H1 (cell line): Measurements from ENCODE around the gene PTPRT. TPM values are rescaled to one million over a fixed set of nuclear protein-coding genes. Genes with fewer than 3 reads are reported as not detected.

Experiments used
- CTCF ChIA-PET: fragments of 300-600 bp; sonication (Branson Sonifier 250); formaldehyde crosslinking; loops from one replicate; lab custom pipeline; 2021; ENCODE audit not compliant: partially characterized antibody; lab: Charles Lee
- POLR2A ChIA-PET: fragments of 300-600 bp; sonication (Branson Sonifier 250); formaldehyde crosslinking; loops from one replicate; lab custom pipeline; 2021; ENCODE audit warnings: inconsistent platforms; ENCODE audit not compliant: partially characterized antibody; lab: Charles Lee
- DNase-seq, 2 experiments: peaks; one replicate each; pipeline versions ENCODE4 v3.0.0 to v3.0.0-alpha.2; 2010 to 2022; ENCODE audit warnings: low spot score in 2 of 2, low read depth in 1 of 2, mixed read lengths in 1 of 2
- FAIRE-seq: peaks from 2 replicates; lab custom pipeline; 2011; peaks lifted over from hg19 to GRCh38; lab: Jason Lieb, UNC
- H2AFZ ChIP-seq: 2 replicates; pipeline ENCODE4 v1.8.1; 2012; ENCODE audit warnings: low read length, inconsistent platforms
- H2AK5ac ChIP-seq: 2 replicates; pipeline ENCODE4 v1.6.1; 2013; ENCODE audit warnings: low read depth, low read length
- H2BK120ac ChIP-seq: replicated peaks from 2 replicates; pipeline ENCODE3; 2013; ENCODE audit warnings: low read depth, low read length, inconsistent platforms
- H2BK12ac ChIP-seq: 2 replicates; pipeline ENCODE4 v1.6.1; 2013; ENCODE audit warnings: low read depth, low read length
- H2BK15ac ChIP-seq: 2 replicates; pipeline ENCODE4 v1.6.1; 2013; ENCODE audit warnings: low read length
- H2BK20ac ChIP-seq: 2 replicates; pipeline ENCODE4 v1.6.1; 2013; ENCODE audit warnings: low read length
- H2BK5ac ChIP-seq: 2 replicates; pipeline ENCODE4 v1.6.1; 2013; ENCODE audit warnings: low read depth, low read length
- H3K14ac ChIP-seq: 2 replicates; pipeline ENCODE4 v1.6.1; 2013; ENCODE audit warnings: inconsistent platforms; ENCODE audit not compliant: insufficient read length
- H3K18ac ChIP-seq: 2 replicates; pipeline ENCODE4 v1.6.1; 2013; ENCODE audit warnings: low read length; ENCODE audit errors: extremely low read depth
- H3K23ac ChIP-seq: 2 replicates; pipeline ENCODE4 v1.6.1; 2013; ENCODE audit warnings: inconsistent platforms; ENCODE audit not compliant: insufficient read length
- H3K23me2 ChIP-seq: 2 replicates; pipeline ENCODE4 v1.6.1; 2013; ENCODE audit warnings: low read depth, low read length
- H3K27ac ChIP-seq: 2 replicates; pipeline ENCODE4 v1.6.1; 2011; ENCODE audit warnings: low read depth, low read length, inconsistent platforms
- H3K27me3 ChIP-seq, 4 experiments: replicated peaks in 1 of 4; 1 replicate in 1 of 4; 2 replicates in 3 of 4; pipeline versions ENCODE4 v1.6.1 to v1.8.1; 2011 to 2013; ENCODE audit warnings: low read length in 3 of 4, mild to moderate bottlenecking in 3 of 4, inconsistent platforms in 2 of 4, mixed read lengths in 2 of 4, moderate library complexity in 1 of 4; ENCODE audit not compliant: control insufficient read depth in 3 of 4, insufficient read depth in 3 of 4; ENCODE audit errors: extremely low read depth in 1 of 4
- H3K36me3 ChIP-seq, 4 experiments: 2 replicates each; pipeline versions ENCODE4 v1.6.1 to v1.8.1; 2011 to 2013; ENCODE audit warnings: mild to moderate bottlenecking in 4 of 4, low read length in 3 of 4, moderate library complexity in 2 of 4, control low read depth in 1 of 4, inconsistent platforms in 1 of 4; ENCODE audit not compliant: insufficient read depth in 4 of 4, control insufficient read depth in 2 of 4
- H3K4ac ChIP-seq: replicated peaks from 2 replicates; pipeline ENCODE3; 2013; ENCODE audit warnings: low read length, low read depth, mixed read lengths, inconsistent platforms; ENCODE audit not compliant: insufficient read length
- H3K4me1 ChIP-seq, 4 experiments: replicated peaks in 1 of 4; 1 replicate in 1 of 4; 2 replicates in 3 of 4; pipeline versions ENCODE4 v1.6.1 to v1.8.1; 2011 to 2013; ENCODE audit warnings: low read length in 3 of 4, inconsistent platforms in 2 of 4, mixed read lengths in 1 of 4; ENCODE audit not compliant: insufficient read depth in 4 of 4, control insufficient read depth in 3 of 4
- H3K4me2 ChIP-seq, 2 experiments: 2 replicates each; pipeline versions ENCODE4 v1.6.1 to v1.8.1; 2011 to 2013; ENCODE audit warnings: low read depth in 2 of 2, low read length in 2 of 2, control low read depth in 1 of 2, inconsistent platforms in 1 of 2, mild to moderate bottlenecking in 1 of 2; ENCODE audit not compliant: insufficient read depth in 1 of 2
- H3K4me3 ChIP-seq, 4 experiments: fragments of 200-600, 300-600 bp in 1 of 4; sonication (generic), shearing (Covaris generic), sonication (Bioruptor Twin) in 1 of 4; 2 replicates each; pipeline versions ENCODE4 v1.5.1 to v1.8.1; 2011 to 2016; ENCODE audit warnings: low read length in 4 of 4, low read depth in 3 of 4, control low read depth in 2 of 4, inconsistent platforms in 2 of 4, mild to moderate bottlenecking in 2 of 4, mixed read lengths in 1 of 4, moderate library complexity in 1 of 4; ENCODE audit not compliant: insufficient read depth in 2 of 4; ENCODE audit errors: extremely low read depth in 1 of 4
- H3K56ac ChIP-seq: replicated peaks from 2 replicates; pipeline ENCODE3; 2013; ENCODE audit warnings: low read depth, mild to moderate bottlenecking, mixed read lengths, low read length, inconsistent platforms; ENCODE audit not compliant: insufficient read length
- H3K79me1 ChIP-seq: 2 replicates; pipeline ENCODE4 v1.6.1; 2013; ENCODE audit warnings: low read depth, low read length, control low read depth
- H3K79me2 ChIP-seq, 2 experiments: 2 replicates each; pipeline versions ENCODE4 v1.6.1 to v1.8.1; 2012 to 2013; ENCODE audit warnings: low read length in 2 of 2, mild to moderate bottlenecking in 2 of 2, inconsistent platforms in 1 of 2; ENCODE audit not compliant: insufficient read depth in 2 of 2, control insufficient read depth in 1 of 2
- H3K9ac ChIP-seq, 4 experiments: replicated peaks in 1 of 4; 1 replicate in 1 of 4; 2 replicates in 3 of 4; pipeline versions ENCODE4 v1.6.1 to v1.8.1; 2011 to 2013; ENCODE audit warnings: low read depth in 3 of 4, low read length in 3 of 4, control low read depth in 2 of 4, mild to moderate bottlenecking in 2 of 4, moderate library complexity in 2 of 4, inconsistent platforms in 1 of 4; ENCODE audit errors: extremely low read depth in 1 of 4
- H3K9me3 ChIP-seq, 2 experiments: 2 replicates each; pipeline versions ENCODE4 v1.6.1 to v1.8.1; 2012 to 2013; ENCODE audit warnings: mild to moderate bottlenecking in 2 of 2, moderate library complexity in 2 of 2, control low read depth in 1 of 2, inconsistent platforms in 1 of 2, low read depth in 1 of 2, low read length in 1 of 2, mixed read lengths in 1 of 2; ENCODE audit not compliant: insufficient read depth in 2 of 2
- H4K20me1 ChIP-seq, 2 experiments: replicated peaks in 1 of 2; 2 replicates each; pipeline versions ENCODE3 to v1.8.1; 2011 to 2013; ENCODE audit warnings: inconsistent platforms in 2 of 2, low read length in 2 of 2, mild to moderate bottlenecking in 1 of 2; ENCODE audit not compliant: insufficient read depth in 2 of 2, control insufficient read depth in 1 of 2
- H4K5ac ChIP-seq: 2 replicates; pipeline ENCODE4 v1.6.1; 2013; ENCODE audit warnings: low read length, low read depth, mixed read lengths, inconsistent platforms; ENCODE audit not compliant: insufficient read length
- H4K8ac ChIP-seq: 2 replicates; pipeline ENCODE4 v1.8.0; 2013; ENCODE audit warnings: mild to moderate bottlenecking, moderate library complexity, low read length, inconsistent platforms; ENCODE audit not compliant: insufficient read depth; ENCODE audit errors: extremely low read depth
- H4K91ac ChIP-seq: replicated peaks from 2 replicates; pipeline ENCODE3; 2013; ENCODE audit warnings: low read length, mixed read lengths, inconsistent platforms; ENCODE audit not compliant: insufficient read length
- RAD21 ChIP-seq, 2 experiments: IDR thresholded peaks in 1 of 2; conservative IDR thresholded peaks in 1 of 2; 2 replicates each; pipeline ENCODE4 v1.6.1; 2011; ENCODE audit warnings: low read depth in 2 of 2, low read length in 2 of 2, improper control_type of control experiment in 1 of 2, inconsistent platforms in 1 of 2, mild to moderate bottlenecking in 1 of 2, moderate library complexity in 1 of 2
- WGBS, 2 experiments: shearing (Covaris generic) in 1 of 2; methylation state at CpG; one replicate each; pipeline versions ENCODE4 v1.1.6 to v1.1.7; 2013 to 2015; ENCODE audit warnings: low lambda C conversion rate in 2 of 2, mixed read lengths in 2 of 2, inconsistent platforms in 1 of 2, low coverage in 1 of 2, missing lambda C conversion rate in 1 of 2; ENCODE audit not compliant: insufficient replicate concordance in 2 of 2, insufficient coverage in 1 of 2, insufficient read length in 1 of 2; ENCODE audit errors: extremely low coverage in 1 of 2, missing lambda C conversion rate in 1 of 2; 5-methylcytosine and 5-hydroxymethylcytosine counted together
- polyA plus RNA-seq, 7 experiments: library from polyadenylated mRNA; depleted of rRNA in 3 of 7; stranded (reverse) in 5 of 7; unstranded in 2 of 7; fragments of >200 nt in 5 of 7; fragments of 200-250 nt in 2 of 7; gene quantifications; 1 replicate in 5 of 7; 2 replicates in 1 of 7; 4 replicates in 1 of 7; pipeline versions ENCODE4 v1.2.1 to v1.2.3, GENCODE V29; 2011 to 2013; ENCODE audit warnings: missing spikeins in 2 of 7, mixed read lengths in 2 of 7
- total RNA-seq: library from RNA; stranded (reverse); fragmentation: NEBNext Ultra II Directional; extraction: Animal tissue kit (Norgen Biotek cat#: 25700); gene quantifications from 2 replicates; pipeline ENCODE4 v1.2.1, GENCODE V29; 2021

PTPRT gene
- total and polyA plus RNA-seq, 2 of the 8 experiments (the other 6 are each of a cell fraction or from before 2014, with no cell fraction given): 0.33 to 1.8 TPM

DNA sequence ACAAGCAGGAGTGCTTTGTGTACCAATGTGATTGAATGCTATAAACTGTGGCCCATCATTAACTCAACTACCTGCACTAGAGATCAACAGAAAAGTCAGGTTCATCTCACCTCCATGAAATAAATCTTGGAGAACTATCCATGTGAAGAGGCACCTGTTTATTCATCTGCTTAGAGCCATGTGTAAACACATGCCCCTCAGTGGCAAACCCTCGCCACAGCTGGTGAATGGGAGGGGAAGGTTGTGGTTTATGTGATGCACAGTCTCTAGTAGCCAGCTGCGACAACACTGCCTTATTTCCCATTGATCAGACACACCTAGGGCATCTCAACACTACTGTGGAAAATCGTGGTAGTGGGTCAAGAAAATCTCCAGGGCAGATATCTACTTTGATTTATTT, 640.2 kb downstream of the PTPRT start:
- H3K23me2 ChIP-seq: no peaks in the 10 kb centered on the region
- H3K9me3 ChIP-seq: no peaks in the 10 kb centered on the region
- H3K79me2 ChIP-seq: no peaks in the 10 kb centered on the region
- no peak overlapping the region for H3K23ac ChIP-seq
- no peak overlapping the region for H2BK5ac ChIP-seq
- no peaks in the 10 kb centered on the region for H3K36me3 ChIP-seq
- no peak overlapping the region for H3K56ac ChIP-seq
- H4K91ac ChIP-seq: no peak overlapping the region
- no peak overlapping the region for H2BK12ac ChIP-seq
- H3K27me3 ChIP-seq: no peaks in the 10 kb centered on the region
- H3K18ac ChIP-seq: no peak overlapping the region
- DNase-seq: no peak
- H3K9ac ChIP-seq: no peak overlapping the region
- H4K20me1 ChIP-seq: no peaks in the 10 kb centered on the region
- no peak overlapping the region for H2BK120ac ChIP-seq
- no peak overlapping the region for H2BK15ac ChIP-seq
- no peak overlapping the region for H2AFZ ChIP-seq
- H3K4me1 ChIP-seq: no peaks in the 10 kb centered on the region
- H3K14ac ChIP-seq: no peak overlapping the region
- ChIA-PET POLR2A (no interaction called here), CTCF (interaction anchor here (1.1 to 1.4 kb wide), 2 partner anchors 38 to 552 kb away, joined by 3 read pairs; no protein-coding TSS in a partner anchor)
- no peak overlapping the region for H3K4me2 ChIP-seq
- H2AK5ac ChIP-seq: no peak overlapping the region
- no peak overlapping the region for H3K27ac ChIP-seq
- FAIRE-seq: no peak
- no peak overlapping the region for H3K4me3 ChIP-seq
- no peak overlapping the region for H2BK20ac ChIP-seq
- no peak overlapping the region for H4K8ac ChIP-seq
- H3K4ac ChIP-seq: no peak overlapping the region
- H3K79me1 ChIP-seq: no peaks in the 10 kb centered on the region
- no peak overlapping the region for H4K5ac ChIP-seq
- WGBS, 2 experiments: 92% methylated on average over 3 of the region's 3 CpGs; no CpG with 5 or more reads in 1 of the 2 experiments
- peak in 1 of 2 experiments; percentile 17; a peak in 2 of 4 replicates for TF ChIP-seq RAD21 (IDR thresholded peaks at IDR 0.05 in 1 of 2, conservative IDR thresholded peaks at IDR 0.05 in 1 of 2; ENCODE audit: low read depth in 2 of 2, low read length in 2 of 2)
